ENCODE results near the gene ESRP2.

- no peak for TF ChIP-seq CTCF (IDR thresholded peaks at IDR 0.05)
- no peak for TF ChIP-seq EZH2phosphoT487 (IDR thresholded peaks at IDR 0.05)
Observed at GRCh38 chr16:68249371-68249770, 13.4 kb upstream of the ESRP2 start.
